ENCODE data around the gene GDNF.

Gene GDNF

DNA sequence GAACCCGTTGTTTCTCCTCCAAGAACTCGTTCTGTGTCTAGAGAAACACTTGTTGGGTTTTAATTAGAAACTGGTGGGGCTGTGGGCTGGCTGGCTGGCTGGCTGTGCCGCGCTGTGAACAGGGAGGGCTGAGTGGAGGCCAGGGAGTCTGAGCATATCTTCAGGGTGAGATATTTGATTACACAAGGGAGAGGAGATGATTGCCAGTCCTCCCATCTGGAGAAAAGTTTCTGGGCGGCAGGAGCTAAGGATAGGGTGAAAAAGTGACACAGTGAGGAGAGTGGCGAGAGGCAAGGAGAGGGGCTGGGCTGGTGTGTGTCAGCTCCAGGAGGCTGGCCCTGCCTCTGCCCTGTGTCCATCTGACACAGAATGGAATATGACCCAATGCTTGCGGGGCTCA is 63.0 kb downstream of the GDNF start:
- DNase-seq: no peak

DNA sequence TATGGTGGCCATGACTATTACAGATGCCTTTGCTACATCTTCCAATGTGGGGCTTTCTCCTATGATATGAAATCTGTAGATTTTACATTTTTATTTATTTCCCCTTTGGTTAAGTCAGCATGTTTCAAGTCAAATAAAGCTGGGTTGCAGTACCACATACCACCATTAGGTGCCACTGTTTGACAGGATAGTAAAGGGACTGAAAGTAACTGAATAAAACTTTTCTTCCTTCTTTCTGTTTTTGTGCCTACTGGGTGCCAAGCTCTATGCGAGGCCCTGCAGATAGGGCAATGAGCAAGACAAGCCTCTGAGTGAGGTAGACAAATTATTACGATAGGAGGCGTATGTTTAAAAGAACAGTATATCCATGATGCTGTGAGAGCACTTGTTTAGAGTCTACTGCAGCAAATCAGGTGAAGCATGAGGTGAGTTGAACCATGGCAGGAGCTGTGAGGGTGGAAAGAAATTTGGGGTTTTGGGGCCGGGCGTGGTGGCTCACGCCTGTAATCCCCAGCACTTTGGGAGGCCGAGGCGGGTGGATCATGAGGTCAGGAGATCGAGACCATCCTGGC is 64.8 kb downstream of the GDNF start:
- DNase-seq: peak; percentile 42

DNA sequence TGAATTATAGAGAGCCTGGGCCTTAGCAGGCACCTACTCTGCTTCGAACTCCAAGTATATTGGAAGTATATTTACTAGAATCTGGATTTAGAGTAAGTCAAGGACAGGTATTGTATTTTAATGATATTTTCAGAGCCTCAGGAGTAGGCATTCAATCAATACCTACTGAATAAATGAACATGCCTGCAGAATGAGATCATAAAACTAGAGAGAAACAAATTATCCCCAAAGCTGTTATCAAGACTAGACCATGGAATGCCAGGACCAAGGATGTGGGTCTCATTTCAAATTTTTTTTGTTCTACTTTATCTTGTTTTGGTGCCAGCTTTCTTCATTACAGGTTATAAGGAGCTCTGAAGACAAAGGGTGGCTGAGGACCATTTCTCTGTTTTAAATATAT is 66.0 kb downstream of the GDNF start:
- DNase-seq: no peak

DNA sequence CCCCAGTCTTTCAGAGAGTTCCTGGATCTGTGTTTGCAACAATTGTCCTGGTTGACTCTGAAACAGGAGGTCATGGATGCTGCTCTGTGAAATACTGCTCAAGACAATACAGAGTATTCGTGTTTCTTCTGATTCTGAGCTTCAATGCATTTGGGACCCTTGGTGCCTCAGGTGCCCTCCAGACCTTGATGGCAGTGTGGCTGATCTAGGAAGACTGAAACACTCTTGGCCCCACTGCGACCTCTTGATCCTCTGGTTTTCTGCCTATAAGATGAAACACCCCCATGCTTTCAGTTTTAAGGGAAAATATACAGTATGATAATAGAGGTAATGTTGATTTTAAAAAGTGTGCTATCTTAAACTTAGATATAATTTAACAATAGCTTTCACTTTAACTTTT is 67.6 kb downstream of the GDNF start:
- no peak for DNase-seq

DNA sequence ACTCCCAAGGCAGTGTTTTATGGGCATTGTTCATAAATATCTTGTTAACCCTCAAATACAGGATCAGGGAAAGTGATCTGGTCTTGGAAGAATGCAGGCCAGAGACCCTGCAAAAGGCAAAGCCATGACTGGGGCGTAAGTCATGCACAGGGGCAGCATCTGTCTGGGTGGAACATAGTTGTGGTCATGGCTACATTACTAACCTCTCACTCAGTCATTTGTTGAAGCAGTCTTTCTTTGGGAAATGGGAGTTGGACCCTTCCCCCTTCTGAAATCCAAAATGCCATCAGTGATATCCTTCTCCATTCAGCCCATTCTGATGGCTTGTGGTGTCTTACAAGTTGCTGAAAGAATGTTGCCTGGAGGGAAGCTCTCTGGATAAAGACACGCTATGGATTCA is 68.1 kb downstream of the GDNF start:
- DNase-seq: no peak

DNA sequence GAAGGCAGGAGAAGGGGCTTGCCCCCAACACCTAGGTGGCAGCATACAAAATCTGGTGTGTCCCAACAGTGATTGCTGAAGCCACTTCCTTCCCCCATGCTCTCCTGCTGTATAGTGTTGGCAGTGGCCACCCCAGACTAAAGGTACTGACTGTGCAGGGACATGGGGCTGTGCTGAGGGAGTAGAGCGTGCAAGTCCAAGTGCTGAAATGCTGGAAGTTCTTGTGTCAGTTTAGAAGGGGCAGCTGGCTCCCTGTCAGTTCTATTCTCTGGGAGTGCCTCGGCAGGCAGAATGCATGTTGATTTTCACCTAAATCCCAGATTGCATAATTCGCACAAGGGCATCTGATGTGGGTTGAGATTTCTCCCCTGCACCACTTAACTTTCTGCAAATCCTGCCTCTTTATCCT is 68.6 kb downstream of the GDNF start:
- no peak for DNase-seq

DNA sequence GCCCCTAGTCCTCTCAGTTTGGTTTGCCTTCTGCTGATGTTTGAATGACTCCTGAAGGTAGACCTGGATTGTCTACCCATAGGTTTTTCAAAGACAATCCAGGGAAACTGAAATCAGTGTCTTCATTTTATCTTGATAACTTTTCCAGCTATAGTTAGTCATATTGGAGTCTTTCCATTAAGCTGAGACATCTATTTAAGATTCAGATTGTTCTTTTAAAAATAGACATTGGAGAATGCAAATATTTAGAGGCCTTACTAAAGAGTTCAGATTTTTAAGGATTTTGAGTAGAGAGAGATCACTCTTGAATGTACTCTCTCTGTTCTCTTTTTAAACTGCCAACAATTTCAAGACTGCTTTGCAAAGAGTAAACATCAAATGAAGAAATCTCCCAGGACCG is 69.1 kb downstream of the GDNF start:
- DNase-seq: no peak

DNA sequence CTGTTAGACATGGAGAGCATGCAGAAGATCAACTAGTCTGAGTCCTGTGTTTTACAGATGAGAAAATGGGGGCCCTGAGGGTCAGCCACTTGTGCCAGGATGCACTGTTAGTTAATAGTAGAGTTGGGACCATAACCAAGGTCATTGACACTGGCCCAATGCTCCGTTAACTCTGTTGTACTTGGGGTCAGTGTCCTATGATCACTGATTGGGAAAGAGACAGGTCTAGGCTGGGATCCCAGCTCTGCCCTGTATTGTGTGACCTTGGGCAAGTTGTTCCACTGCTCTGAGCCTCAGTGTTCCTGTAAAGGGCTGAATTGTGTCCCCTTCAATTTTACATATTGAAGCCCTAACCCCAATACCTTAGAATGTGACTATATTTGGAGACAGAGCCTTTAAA is 70.0 kb downstream of the GDNF start:
- DNase-seq: no peak

DNA sequence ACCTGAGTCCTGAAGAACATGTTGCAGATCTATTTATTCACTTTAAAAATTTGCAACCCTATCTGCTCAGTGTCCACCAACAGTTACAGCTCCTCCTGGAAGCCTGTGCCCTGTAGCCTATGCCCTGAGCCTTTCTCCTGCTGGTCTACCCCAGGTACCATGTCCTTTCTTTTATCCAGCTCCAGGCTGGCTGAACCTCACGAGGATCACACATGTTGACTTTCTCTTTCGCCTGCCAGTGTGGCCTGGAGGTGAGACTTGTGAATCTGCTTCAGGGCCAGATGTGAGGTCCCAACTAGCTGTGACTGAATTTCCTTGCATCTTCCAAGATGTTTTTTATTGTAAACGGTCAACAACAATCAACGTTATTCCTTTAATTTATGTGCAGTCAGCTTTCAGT is 70.7 kb downstream of the GDNF start:
- DNase-seq: peak; percentile 32

DNA sequence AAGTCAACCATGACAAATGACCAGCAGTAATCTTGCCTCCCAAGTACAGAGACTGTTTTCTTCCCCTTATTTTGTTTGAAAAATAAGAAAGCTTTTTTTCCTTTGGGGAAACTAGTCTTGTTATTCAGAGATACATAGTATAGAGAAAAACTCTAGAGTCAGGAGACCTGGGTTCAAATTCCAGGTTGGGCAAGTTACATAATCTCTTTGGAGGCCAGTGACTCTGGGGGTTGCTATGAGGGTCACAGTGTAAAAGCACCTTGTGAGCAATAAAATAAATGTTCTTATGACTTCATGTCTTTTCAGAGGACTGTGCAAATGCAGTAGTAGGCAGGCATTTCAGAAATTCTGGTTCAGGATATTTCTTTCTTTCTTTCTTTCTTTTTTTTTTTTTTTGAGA is 71.5 kb downstream of the GDNF start:
- DNase-seq: no peak

DNA sequence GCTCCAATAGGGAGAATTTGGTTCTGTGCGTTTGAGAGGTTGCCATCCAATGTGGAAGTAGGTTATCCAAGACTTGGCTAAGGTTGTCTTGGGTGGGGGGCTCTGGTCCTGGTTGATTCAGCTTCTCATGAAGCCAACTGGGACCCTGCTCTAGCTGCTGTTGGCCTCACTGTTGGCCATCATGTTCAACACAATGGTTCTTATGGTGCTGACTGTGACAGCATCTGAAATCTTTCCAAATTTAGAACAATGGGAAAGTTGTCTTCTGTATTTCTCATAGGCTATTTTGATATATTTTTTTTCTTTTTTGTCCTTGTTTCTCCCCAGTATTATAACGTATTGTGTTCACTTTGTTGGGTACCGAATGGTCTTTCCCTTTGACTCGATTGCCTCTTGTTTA is 71.9 kb downstream of the GDNF start:
- no peak for DNase-seq

DNA sequence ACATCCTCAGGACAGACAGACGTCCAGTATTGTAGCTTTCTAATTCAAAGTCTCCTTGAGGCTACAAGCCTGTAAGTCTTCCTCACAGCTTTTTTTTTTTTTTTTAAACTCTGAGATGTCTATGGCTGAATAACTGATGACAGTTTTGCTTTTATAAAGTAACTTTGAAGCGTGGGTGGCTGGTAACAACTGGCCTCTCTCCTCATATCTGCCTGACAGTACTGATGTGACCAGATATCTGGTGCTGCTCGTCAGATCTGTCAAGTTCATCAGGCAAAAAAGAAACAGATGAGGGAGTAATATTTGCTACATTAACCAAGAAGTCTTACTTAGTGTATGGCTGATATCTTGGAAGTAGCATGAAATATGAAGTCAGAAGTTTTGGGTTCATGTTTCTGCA is 72.6 kb downstream of the GDNF start:
- no peak for DNase-seq

Data from MV-4-11 (cell line).